ENCODE measurements around the gene BCCIP. TPM values are rescaled to one million over a fixed set of nuclear protein-coding genes. Genes with fewer than 3 reads are reported as not detected.

Gene BCCIP
- total and polyA plus RNA-seq, 11 donors: 31.3 to 81.0 (median 44.5) TPM

DNA sequence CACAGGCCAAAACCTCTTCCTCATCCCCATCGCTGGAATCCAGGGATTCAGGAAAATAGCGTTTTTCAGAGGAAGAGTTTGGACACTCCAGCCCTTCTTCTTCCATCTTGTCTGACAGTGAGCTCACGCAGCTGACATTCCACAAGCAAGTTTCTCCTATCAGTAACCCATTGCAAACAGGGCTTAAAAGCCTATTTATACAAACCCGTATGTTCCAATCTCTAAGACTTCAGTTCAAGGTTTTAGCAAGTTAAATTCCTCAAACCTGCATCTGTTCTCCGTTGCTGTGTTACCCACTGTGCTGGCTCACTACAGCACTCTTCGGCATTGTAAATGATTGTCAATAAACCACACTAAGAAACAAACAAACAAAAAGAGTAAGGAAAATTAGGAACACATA, 57.4 kb downstream of the BCCIP start:
- Histone ChIP-seq H3K9me3 (peaks cover 0 to 15% (median 12%) of the 10 kb centered on the region in 12 donors), H3K27ac (peak overlapping the region in 11 of 12 donors; percentile 2 to 74 (median 53)), H3K27me3 (no peaks in the 10 kb centered on the region), H3K36me3 (peaks cover 0 to 39% (median 13%) of the 10 kb centered on the region in 9 donors), H3K4me1 (peaks cover 0 to 33% (median 4%) of the 10 kb centered on the region in 12 donors), H3K4me3 (peak overlapping the region in 9 of 12 donors; percentile 8 to 36 (median 24))
- intact Hi-C loops (cut with DNase I): no loop called here
- no peak for TF ChIP-seq POLR2A (IDR thresholded peaks at IDR 0.05)
- TF ChIP-seq, protein P1, sequence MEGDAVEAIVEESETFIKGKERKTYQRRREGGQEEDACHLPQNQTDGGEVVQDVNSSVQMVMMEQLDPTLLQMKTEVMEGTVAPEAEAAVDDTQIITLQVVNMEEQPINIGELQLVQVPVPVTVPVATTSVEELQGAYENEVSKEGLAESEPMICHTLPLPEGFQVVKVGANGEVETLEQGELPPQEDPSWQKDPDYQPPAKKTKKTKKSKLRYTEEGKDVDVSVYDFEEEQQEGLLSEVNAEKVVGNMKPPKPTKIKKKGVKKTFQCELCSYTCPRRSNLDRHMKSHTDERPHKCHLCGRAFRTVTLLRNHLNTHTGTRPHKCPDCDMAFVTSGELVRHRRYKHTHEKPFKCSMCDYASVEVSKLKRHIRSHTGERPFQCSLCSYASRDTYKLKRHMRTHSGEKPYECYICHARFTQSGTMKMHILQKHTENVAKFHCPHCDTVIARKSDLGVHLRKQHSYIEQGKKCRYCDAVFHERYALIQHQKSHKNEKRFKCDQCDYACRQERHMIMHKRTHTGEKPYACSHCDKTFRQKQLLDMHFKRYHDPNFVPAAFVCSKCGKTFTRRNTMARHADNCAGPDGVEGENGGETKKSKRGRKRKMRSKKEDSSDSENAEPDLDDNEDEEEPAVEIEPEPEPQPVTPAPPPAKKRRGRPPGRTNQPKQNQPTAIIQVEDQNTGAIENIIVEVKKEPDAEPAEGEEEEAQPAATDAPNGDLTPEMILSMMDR (IDR thresholded peaks at IDR 0.05): no peak
- WGBS, 4 donors: 38 to 53% (median 45%) methylated on average over 6 of the region's 6 CpGs
- DNase-seq (no peak), ATAC-seq (peak in 2 of 4 donors; percentile 44 to 49)

DNA sequence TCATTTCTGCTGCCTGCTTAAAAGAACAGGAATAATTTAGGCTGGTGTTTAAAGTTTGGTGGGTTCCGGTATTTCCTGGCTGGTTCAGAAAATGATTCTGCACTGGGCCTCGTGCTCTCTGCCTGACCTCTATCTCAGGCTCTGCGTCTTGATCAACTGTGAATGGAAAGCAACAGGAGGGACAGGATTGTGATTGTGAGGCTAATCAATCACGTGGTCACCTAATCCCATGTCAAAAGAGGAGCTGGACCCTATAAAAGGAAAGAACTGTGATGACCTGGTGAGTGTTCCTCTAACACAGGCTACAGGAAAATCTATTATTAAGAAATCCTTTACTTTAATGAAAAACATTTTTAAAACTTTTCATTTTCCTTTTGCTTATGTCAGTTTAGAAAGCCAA, 57.8 kb downstream of the BCCIP start, which contains the start of gene DHX32:
DHX32 (minus strand) TSS at position 101 of the 400 bp plus-strand sequence. CDS start 468 bp downstream, outside the sequence.
- H3K9me3 ChIP-seq: peaks cover 0 to 10% (median 7%) of the 10 kb centered on the region in 12 donors
- ATAC-seq (peak; percentile 56 to 83 (median 77)), DNase-seq (no peak)
- peak within 1 kb of the TSS in 9 of 12 donors; percentile 8 to 36 (median 24) for H3K4me3 ChIP-seq
- peaks cover 0 to 34% (median 13%) of the 10 kb centered on the region in 9 donors for H3K36me3 ChIP-seq
- no peaks in the 10 kb centered on the region for H3K27me3 ChIP-seq
- WGBS, 4 donors: 41 to 55% (median 43%) methylated on average over 4 of the region's 4 CpGs
- intact Hi-C loops (cut with DNase I): no loop called here
- peaks cover 0 to 36% (median 4%) of the 10 kb centered on the region in 12 donors for H3K4me1 ChIP-seq
- no peak for TF ChIP-seq POLR2A (IDR thresholded peaks at IDR 0.05)
- TF ChIP-seq, protein P1 (IDR thresholded peaks at IDR 0.05): no peak
- H3K27ac ChIP-seq: peak within 1 kb of the TSS in 11 of 12 donors; percentile 2 to 74 (median 53)

DNA sequence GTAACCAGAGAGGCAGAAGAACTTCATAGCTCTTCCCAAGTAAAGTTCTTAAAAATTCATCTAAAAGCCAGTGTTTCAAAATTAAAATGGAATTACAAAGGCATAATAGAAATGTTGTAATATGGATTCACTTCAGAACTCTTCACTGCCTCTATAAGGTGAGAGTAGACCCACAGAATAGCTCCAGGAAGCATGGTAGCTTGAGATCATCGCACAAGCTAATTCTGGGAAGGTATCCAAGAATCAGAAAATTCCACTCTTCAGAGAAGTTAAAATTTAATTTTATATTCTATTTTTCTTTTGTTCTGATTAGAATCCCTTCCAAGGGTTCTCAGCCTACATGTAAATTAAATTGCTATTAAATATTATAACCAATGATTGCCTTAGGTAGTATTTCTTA, 59.2 kb downstream of the BCCIP start:
- 39 to 51% (median 42%) methylated on average over 1 of the region's 1 CpG for WGBS, 4 donors
- TF ChIP-seq POLR2A (IDR thresholded peaks at IDR 0.05): no peak
- TF ChIP-seq, protein P1 (IDR thresholded peaks at IDR 0.05): no peak
- Histone ChIP-seq H3K4me3 (no peak overlapping the region), H3K36me3 (peaks cover 0 to 27% (median 7%) of the 10 kb centered on the region in 9 donors), H3K27ac (peak overlapping the region in 9 of 12 donors; percentile 4 to 56 (median 33)), H3K9me3 (no peaks in the 10 kb centered on the region), H3K27me3 (no peaks in the 10 kb centered on the region), H3K4me1 (peaks cover 0 to 38% (median 4%) of the 10 kb centered on the region in 12 donors)
- DNase-seq (no peak), ATAC-seq (no peak)
- intact Hi-C loops (cut with DNase I): no loop called here

DNA sequence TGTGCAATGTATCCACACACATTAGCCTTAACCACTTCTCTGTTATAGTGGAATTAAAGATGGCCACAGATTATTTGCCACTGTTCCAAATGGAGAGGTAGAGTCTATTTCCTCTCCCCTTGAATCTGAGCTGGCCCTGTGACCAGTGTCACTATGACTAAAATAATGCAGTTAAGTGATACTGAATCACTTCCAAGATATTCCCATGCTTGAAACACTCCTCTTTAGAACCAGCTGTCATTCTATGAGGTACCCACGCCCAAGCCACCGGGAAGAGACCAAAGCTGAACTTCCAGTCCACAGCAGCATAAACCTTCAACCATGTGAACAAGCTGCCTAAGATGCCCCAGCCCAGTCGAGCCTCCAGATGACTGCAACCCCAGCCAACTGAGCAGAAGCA, 59.9 kb downstream of the BCCIP start:
- no peaks in the 10 kb centered on the region for H3K9me3 ChIP-seq
- no peaks in the 10 kb centered on the region for H3K27me3 ChIP-seq
- peaks cover 0 to 27% (median 7%) of the 10 kb centered on the region in 9 donors for H3K36me3 ChIP-seq
- intact Hi-C loops (cut with DNase I): no loop called here
- 58 to 75% (median 63%) methylated on average over 3 of the region's 3 CpGs for WGBS, 4 donors
- DNase-seq (no peak), ATAC-seq (peak; percentile 11 to 35 (median 30))
- H3K27ac ChIP-seq: peak overlapping the region in 8 of 12 donors; percentile 14 to 56 (median 29)
- no peak overlapping the region for H3K4me3 ChIP-seq
- H3K4me1 ChIP-seq: peaks cover 0 to 38% (median 4%) of the 10 kb centered on the region in 12 donors
- TF ChIP-seq POLR2A (IDR thresholded peaks at IDR 0.05): no peak
- TF ChIP-seq, protein P1 (IDR thresholded peaks at IDR 0.05): no peak

MicroRNAs within 50 kb of the gene (microRNA counts, 767-probe panel; counts per million panel counts)
- microRNA hsa-miR-4484: 0 to 71.6 counts per million in 2 donors

Small RNAs within 50 kb of the gene (microRNA-seq; reads per million reads assigned to microRNA genes)
- gene MIR4484: 0.83 to 5.1 (median 2.1) reads per million in 4 donors

Other genes with a start within 250 kb of the BCCIP start
- gene TEX36, start 140.4 kb upstream of the BCCIP start, total RNA-seq: not detected
- gene TEX36, start 140.4 kb upstream of the BCCIP start, polyA plus RNA-seq: not detected
- 10 to 100 TPM in 4 of 9 donors, 1 to 10 TPM in 5; 6.9 to 13.9 (median 9.8) TPM for gene EDRF1, start 103.8 kb upstream of the BCCIP start, total RNA-seq
- 10 to 100 TPM in 1 of 2 donors, 1 to 10 TPM in 1; 8.7 to 10.0 TPM for gene EDRF1, start 103.8 kb upstream of the BCCIP start, polyA plus RNA-seq
- gene MMP21, start 47.7 kb upstream of the BCCIP start, total RNA-seq: under 1 TPM in 2 of 9 donors, not detected in 7; 0.09 to 0.25 TPM
- gene MMP21, start 47.7 kb upstream of the BCCIP start, polyA plus RNA-seq: under 1 TPM in 1 of 2 donors, not detected in 1; 0.11 TPM
- gene UROS, start 288 bp upstream of the BCCIP start, total RNA-seq: 10 to 100 TPM; 50.5 to 81.4 (median 68.5) TPM
- gene UROS, start 288 bp upstream of the BCCIP start, polyA plus RNA-seq: 10 to 100 TPM; 38.3 to 75.3 TPM
- 10 to 100 TPM; 26.7 to 60.7 (median 44.1) TPM for gene DHX32, start 57.7 kb downstream of the BCCIP start, total RNA-seq
- 10 to 100 TPM; 24.6 to 28.8 TPM for gene DHX32, start 57.7 kb downstream of the BCCIP start, polyA plus RNA-seq
- gene FANK1, start 73.0 kb downstream of the BCCIP start, total RNA-seq: 1 to 10 TPM in 1 of 9 donors, under 1 TPM in 5, not detected in 3; 0.33 to 1.8 (median 0.39) TPM
- gene FANK1, start 73.0 kb downstream of the BCCIP start, polyA plus RNA-seq: under 1 TPM; 0.47 to 0.53 TPM